BLaER1 treated with 17β-estradiol and CSF1 and Interleukin-3, amounts not matched to agents 10 nM and 100 nM (cell line): Measurements from ENCODE around the gene MBP.

Experiments used
- H3K27ac ChIP-seq, 11 experiments: shearing (Covaris generic); formaldehyde crosslinking; 2 replicates each; pipeline ENCODE4 v1.8.1; 2022
- H3K27me3 ChIP-seq, 11 experiments: shearing (Covaris generic); formaldehyde crosslinking; 2 replicates each; pipeline ENCODE4 v1.8.1; 2022
- H3K36me3 ChIP-seq, 11 experiments: shearing (Covaris generic); formaldehyde crosslinking; 2 replicates each; pipeline ENCODE4 v1.8.1; 2022
- H3K4me1 ChIP-seq, 10 experiments: shearing (Covaris generic); formaldehyde crosslinking; 2 replicates each; pipeline ENCODE4 v1.8.1; 2022
- H3K4me2 ChIP-seq, 11 experiments: shearing (Covaris generic); formaldehyde crosslinking; 2 replicates each; pipeline ENCODE4 v1.8.1; 2022
- H3K4me3 ChIP-seq, 10 experiments: shearing (Covaris generic); formaldehyde crosslinking; 2 replicates each; pipeline ENCODE4 v1.8.1; 2022
- H3K9ac ChIP-seq, 11 experiments: shearing (Covaris generic); formaldehyde crosslinking; 2 replicates each; pipeline ENCODE4 v1.8.1; 2022
- H3K9me3 ChIP-seq, 11 experiments: shearing (Covaris generic); formaldehyde crosslinking; replicated peaks in 1 of 11; 2 replicates each; pipeline ENCODE4 v1.8.1; 2022
- H4K20me1 ChIP-seq, 11 experiments: shearing (Covaris generic); formaldehyde crosslinking; 2 replicates each; pipeline ENCODE4 v1.8.1; 2022
- Cebpa-rat ChIP-seq, 11 experiments: shearing (Covaris generic); IDR thresholded peaks; 2 replicates each; pipeline ENCODE4 v1.8.1; 2022

Gene MBP

DNA sequence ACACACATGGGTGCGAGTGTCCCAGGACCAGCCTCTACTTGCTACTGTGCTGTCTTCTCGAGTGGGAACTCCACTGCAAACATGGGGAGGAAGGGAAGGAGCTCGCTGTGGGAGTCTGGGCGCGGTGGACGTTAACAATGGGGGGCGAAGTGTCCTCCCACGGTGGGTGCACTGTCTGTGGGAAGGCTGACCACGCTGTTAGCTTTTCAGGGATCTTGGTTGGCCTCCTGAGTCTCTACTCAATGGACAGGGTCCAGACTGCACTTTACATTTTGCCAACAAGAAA lies 146.7 kb downstream of the MBP start:
- Histone ChIP-seq H3K4me3 (no peak overlapping the region), H3K27me3 (no peaks in the 10 kb centered on the region), H3K27ac (no peak overlapping the region), H3K9me3 (no peaks in the 10 kb centered on the region), H3K36me3 (no peaks in the 10 kb centered on the region), H3K9ac (no peak overlapping the region), H3K4me2 (peak overlapping the region in 2 of 11 experiments; percentile 85 to 88; a peak in 3 of 22 replicates), H4K20me1 (no peaks in the 10 kb centered on the region), H3K4me1 (peaks cover 16 to 65% (median 25%) of the 10 kb centered on the region in 10 experiments)
- no peak for TF ChIP-seq Cebpa-rat (IDR thresholded peaks at IDR 0.05)

DNA sequence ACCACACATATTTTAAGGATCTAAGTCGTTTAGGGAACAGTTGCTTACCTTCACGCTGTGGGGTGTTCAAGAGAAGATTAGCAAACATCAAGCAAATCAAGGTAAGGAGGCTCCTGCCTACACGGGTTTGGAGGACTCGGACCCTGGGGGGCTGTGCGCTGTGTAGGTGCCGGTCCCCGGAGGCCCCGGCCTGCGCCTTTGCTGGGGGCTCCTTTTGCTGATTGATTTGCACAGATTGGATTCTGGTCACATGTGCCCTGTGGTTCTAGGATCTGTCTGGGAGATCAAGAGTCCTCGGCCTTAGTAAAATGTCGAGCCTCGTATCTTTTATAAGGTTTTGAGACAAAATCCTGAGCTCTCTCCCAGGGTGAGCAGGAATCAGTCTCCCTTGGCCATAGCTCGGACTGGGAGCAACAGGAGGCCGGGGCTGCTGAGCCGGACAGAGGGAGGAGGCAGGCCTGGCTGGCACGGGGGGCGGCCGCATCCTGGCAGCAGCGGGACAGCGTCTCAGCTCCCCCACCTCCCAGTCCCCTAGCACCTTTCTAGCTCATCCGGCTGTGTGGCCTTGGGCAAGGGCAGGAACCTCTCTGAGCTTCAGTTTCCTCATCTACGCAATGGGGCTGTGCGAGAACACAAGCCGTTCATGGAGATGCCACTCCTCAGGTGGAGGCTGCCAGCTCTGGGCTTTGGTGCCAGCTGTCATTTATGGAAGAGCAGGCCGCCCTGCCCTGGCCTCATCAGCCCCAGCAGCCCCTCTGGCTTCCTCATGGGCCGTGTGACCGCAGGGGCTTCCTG lies 147.2 kb downstream of the MBP start:
- H3K27me3 ChIP-seq: no peaks in the 10 kb centered on the region
- H3K4me2 ChIP-seq: peak overlapping the region in 2 of 11 experiments; percentile 85 to 88; a peak in 3 of 22 replicates
- no peaks in the 10 kb centered on the region for H4K20me1 ChIP-seq
- no peak overlapping the region for H3K4me3 ChIP-seq
- no peaks in the 10 kb centered on the region for H3K9me3 ChIP-seq
- no peaks in the 10 kb centered on the region for H3K36me3 ChIP-seq
- no peak for TF ChIP-seq Cebpa-rat (IDR thresholded peaks at IDR 0.05)
- peak overlapping the region in 1 of 11 experiments; percentile 3; a peak in 1 of 22 replicates for H3K9ac ChIP-seq
- H3K4me1 ChIP-seq: peaks cover 22 to 65% (median 31%) of the 10 kb centered on the region in 10 experiments
- no peak overlapping the region; a peak in 1 of 22 replicates for H3K27ac ChIP-seq

DNA sequence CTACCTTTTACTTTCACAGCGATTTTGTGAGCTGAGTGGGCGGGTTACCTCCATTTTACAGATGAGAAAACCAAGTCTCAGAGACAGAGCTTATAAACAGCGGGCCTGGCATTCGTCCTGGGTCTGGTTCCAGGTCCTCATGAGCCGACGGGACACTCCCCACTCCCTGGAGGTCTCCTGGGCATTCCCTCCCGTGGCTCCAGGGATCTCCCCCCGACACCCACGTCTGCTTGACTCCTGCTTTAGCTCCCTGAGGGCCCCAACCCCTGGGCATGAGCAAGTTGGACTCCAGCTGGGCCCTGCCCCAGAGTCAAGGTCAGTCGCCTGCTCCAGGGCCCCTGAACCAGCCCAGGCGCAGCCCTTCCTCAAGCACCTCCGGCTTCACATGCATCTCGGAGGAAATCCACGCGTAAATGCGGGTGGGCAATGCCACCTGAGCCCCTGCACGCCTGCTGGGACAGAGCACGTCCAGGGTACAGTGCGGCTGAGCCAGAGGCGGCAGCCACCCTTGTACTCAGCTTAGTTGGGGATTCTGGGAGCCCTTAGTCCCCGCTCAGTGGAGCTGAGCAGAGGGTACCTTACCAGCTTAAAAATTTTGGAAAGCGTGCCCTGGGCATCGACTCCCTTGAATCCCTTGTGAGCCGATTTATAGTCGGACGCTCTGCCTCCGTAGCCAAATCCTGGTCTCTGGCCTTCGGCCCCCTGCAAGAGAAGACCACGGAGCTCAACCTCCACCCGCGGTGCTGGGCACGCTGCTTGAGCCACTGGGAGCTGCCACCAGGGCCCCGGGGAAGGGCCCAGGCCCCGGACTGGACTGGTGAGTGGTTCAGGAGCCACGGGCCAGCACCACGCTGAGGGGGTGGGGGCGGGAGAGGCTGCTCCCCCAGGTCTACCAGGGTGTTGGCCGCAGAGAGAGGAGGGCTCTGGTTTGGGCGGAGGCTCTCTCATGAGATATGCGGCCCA lies 148.1 kb downstream of the MBP start:
- TF ChIP-seq Cebpa-rat (IDR thresholded peaks at IDR 0.05): no peak

DNA sequence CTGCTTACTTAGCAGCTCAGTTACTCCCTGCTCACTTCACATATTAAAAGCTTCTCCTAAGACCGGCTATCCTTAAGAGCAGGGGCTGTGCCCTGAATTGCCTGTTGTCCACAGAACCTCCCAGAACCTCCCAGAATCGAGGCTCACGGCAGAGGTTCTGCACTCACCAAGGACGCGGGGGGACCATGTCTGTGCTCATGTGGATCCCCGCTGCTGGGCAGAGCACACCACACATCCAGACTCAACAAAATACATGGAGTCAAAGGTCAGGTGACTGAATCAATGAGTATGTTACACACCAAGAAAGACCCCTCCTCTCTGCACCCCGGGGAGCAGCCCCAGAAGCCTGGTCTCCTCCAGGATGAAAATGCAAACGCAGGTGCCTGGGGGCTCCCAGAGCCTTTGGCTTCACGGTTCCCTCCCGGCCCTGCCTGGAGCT lies 149.0 kb downstream of the MBP start:
- peaks cover 30 to 50% (median 45%) of the 10 kb centered on the region in 10 experiments for H3K4me1 ChIP-seq
- no peak for TF ChIP-seq Cebpa-rat (IDR thresholded peaks at IDR 0.05)

More for the DNA sequence above, 148.1 kb downstream of the MBP start:
- Histone ChIP-seq H3K9ac (no peak overlapping the region; a peak in 1 of 22 replicates), H4K20me1 (no peaks in the 10 kb centered on the region), H3K9me3 (no peaks in the 10 kb centered on the region), H3K4me3 (no peak overlapping the region), H3K4me1 (peaks cover 30 to 56% (median 39%) of the 10 kb centered on the region in 10 experiments), H3K36me3 (no peaks in the 10 kb centered on the region), H3K27ac (peak overlapping the region in 1 of 11 experiments; percentile 5; a peak in 1 of 22 replicates), H3K4me2 (no peak overlapping the region), H3K27me3 (no peaks in the 10 kb centered on the region)

DNA sequence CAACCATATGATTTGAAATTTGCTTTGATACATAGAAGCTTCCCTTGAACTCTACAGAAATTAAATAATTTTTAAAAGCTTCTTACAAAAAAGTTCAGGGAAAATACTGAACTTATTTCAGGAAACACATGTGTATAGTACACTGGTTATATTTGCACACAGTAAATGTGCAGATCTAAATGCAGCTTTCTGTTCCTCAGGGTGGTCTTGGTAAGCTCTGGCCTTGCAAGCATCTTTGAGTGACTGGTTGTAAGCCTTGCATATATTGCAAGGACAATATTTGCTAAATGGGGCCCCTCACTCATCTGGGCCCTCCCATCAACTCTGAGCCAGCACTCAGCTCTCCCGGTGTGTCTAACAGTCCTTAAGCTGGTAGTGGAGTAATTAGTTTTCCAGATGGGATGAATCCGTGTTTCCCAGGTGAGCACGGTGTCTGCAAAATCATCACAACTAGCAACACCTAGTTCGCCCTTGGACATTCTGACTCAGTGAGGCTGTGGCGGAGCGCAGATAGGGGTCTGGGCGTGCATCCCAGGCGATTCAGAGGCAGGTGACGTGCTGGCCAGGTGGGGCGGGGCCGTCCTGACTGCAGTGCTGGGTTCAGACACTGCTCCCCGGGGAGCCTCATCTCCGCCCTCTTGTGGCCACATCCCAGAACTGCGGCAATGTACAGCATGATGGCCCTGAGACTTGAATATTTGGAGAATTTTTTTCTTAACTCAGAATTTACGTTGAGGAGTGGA lies 149.6 kb downstream of the MBP start:
- Histone ChIP-seq H3K4me2 (peak overlapping the region in 10 of 11 experiments; percentile 4 to 80 (median 28); a peak in 11 of 22 replicates), H3K9ac (no peak overlapping the region), H3K4me1 (peaks cover 30 to 48% (median 42%) of the 10 kb centered on the region in 10 experiments), H4K20me1 (no peaks in the 10 kb centered on the region), H3K27me3 (no peaks in the 10 kb centered on the region), H3K36me3 (no peaks in the 10 kb centered on the region), H3K27ac (no peak overlapping the region), H3K9me3 (no peaks in the 10 kb centered on the region), H3K4me3 (no peak overlapping the region)
- TF ChIP-seq Cebpa-rat (IDR thresholded peaks at IDR 0.05): no peak

More for the DNA sequence above, 149.0 kb downstream of the MBP start:
- Histone ChIP-seq H3K9ac (no peak overlapping the region), H4K20me1 (no peaks in the 10 kb centered on the region), H3K9me3 (no peaks in the 10 kb centered on the region), H3K4me2 (peak overlapping the region in 4 of 11 experiments; percentile 19 to 43 (median 28); a peak in 4 of 22 replicates), H3K27ac (no peak overlapping the region), H3K27me3 (no peaks in the 10 kb centered on the region), H3K4me3 (no peak overlapping the region), H3K36me3 (no peaks in the 10 kb centered on the region)

DNA sequence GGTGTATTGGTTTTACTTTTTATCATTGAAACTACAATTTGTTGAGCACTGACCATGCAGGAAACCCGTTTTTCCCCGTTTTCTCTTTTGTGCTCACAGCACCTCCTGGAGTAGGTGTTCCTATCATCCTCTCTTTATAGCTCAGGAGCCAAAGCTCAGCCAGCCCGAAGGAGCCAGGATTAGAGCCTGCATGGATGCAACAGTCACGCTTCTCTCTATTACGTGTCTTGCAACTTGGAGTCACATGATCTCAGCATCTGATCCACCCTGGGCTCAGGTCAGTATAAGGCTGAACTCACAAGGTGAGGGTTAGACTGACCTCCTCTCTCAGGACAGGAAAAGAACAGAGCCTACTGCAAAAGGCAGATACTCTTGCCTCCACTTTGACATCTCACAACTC lies 150.5 kb downstream of the MBP start:
- H3K9ac ChIP-seq: no peak overlapping the region
- no peak overlapping the region for H3K4me3 ChIP-seq
- no peaks in the 10 kb centered on the region for H3K9me3 ChIP-seq
- H3K27ac ChIP-seq: no peak overlapping the region
- 0 out of 22 replicates have a peak, but pooled peaks cover 0 to 3% (median 0%) of the 10 kb centered on the region in 11 experiments for H3K36me3 ChIP-seq
- peak overlapping the region in 8 of 11 experiments; percentile 23 to 80 (median 54); a peak in 16 of 22 replicates for H3K4me2 ChIP-seq
- no peak for TF ChIP-seq Cebpa-rat (IDR thresholded peaks at IDR 0.05)
- no peaks in the 10 kb centered on the region for H3K27me3 ChIP-seq
- H4K20me1 ChIP-seq: no peaks in the 10 kb centered on the region
- peaks cover 25 to 48% (median 34%) of the 10 kb centered on the region in 10 experiments for H3K4me1 ChIP-seq

DNA sequence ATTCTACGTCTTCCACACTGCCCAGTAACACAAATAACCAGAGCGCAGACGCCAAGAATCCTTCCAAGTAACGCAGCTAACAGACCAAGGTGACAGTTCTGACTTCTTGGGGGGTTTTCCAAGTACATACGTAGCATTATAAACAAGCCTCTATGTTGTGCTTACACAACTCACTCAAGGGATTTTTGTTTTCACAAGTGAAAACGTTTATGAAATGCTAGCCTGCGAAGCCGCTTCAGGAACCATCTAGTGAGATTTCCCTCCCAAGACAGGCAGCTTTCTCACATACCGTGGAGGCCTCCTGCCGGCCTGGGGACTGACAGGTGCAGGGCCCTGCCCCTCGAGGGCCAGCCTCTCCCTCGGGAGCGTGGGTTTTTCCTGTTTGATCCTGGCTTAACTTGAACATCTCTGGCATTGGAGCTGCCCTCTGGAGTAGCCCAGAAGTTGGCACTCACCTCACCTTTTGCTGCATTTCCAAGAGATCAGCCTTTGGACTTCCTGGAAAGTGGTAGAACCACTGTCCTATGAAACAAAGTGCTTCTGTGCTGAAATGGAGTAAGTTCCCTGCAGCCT lies 151.1 kb downstream of the MBP start:
- Histone ChIP-seq H3K9ac (no peak overlapping the region), H3K36me3 (0 out of 22 replicates have a peak, but pooled peaks cover 0 to 5% (median 0%) of the 10 kb centered on the region in 11 experiments), H3K27me3 (no peaks in the 10 kb centered on the region), H3K4me1 (peaks cover 24 to 48% (median 31%) of the 10 kb centered on the region in 10 experiments), H3K27ac (no peak overlapping the region), H4K20me1 (no peaks in the 10 kb centered on the region), H3K4me2 (peak overlapping the region in 10 of 11 experiments; percentile 16 to 80 (median 46); a peak in 17 of 22 replicates), H3K9me3 (no peaks in the 10 kb centered on the region), H3K4me3 (no peak overlapping the region)
- no peak for TF ChIP-seq Cebpa-rat (IDR thresholded peaks at IDR 0.05)
